Bronchial epithelial cell (primary cell): ENCODE data around the gene HSD17B13. TPM values are rescaled to one million over a fixed set of nuclear protein-coding genes. Genes with fewer than 3 reads are reported as not detected.
"Not testable (repeated sequence)": the region's sequence is repeated elsewhere in the genome, so short reads cannot be mapped to it uniquely, and the experiment has no call there.

ENCODE experiments used
- DNase-seq: peaks from one replicate; pipeline ENCODE4 v3.0.0-alpha.2; 2010; ENCODE audit warnings: low read depth
- FAIRE-seq: peaks from 2 replicates; lab custom pipeline; 2011; peaks lifted over from hg19 to GRCh38; lab: Jason Lieb, UNC
- H3K27me3 ChIP-seq: 2 replicates; pipeline ENCODE4 v1.5.1; 2011; ENCODE audit warnings: low read length; ENCODE audit not compliant: control insufficient read depth, insufficient read depth
- H3K36me3 ChIP-seq: 2 replicates; pipeline ENCODE4 v1.5.1; 2011; ENCODE audit warnings: low read length; ENCODE audit not compliant: control insufficient read depth, insufficient read depth
- H3K4me3 ChIP-seq: 2 replicates; pipeline ENCODE4 v1.5.1; 2011; ENCODE audit warnings: mild to moderate bottlenecking, low read depth, low read length, control low read depth
- total RNA-seq: library from RNA; depleted of rRNA; stranded (reverse); fragments of >200 nt; gene quantifications from 2 replicates; pipeline ENCODE4 v1.2.1, GENCODE V29; 2014
- TF ChIP-seq, protein P1 (sequence below): IDR thresholded peaks from 2 replicates; pipeline ENCODE4 v1.5.1; 2011; ENCODE audit warnings: mild to moderate bottlenecking, moderate library complexity, low read length, control low read depth, inconsistent platforms; ENCODE audit not compliant: insufficient read depth, severe bottlenecking

Gene HSD17B13
- total RNA-seq, 1 donor from 2014 or later: not detected

GRCh38 chr4:87304745-87305432, 17.8 kb downstream of the HSD17B13 start:
- no peaks in the 10 kb centered on the region for H3K36me3 ChIP-seq
- H3K4me3 ChIP-seq: peak overlapping the region; percentile 21
- DNase-seq: peak; percentile 80
- FAIRE-seq: no peak
- TF ChIP-seq, protein P1, sequence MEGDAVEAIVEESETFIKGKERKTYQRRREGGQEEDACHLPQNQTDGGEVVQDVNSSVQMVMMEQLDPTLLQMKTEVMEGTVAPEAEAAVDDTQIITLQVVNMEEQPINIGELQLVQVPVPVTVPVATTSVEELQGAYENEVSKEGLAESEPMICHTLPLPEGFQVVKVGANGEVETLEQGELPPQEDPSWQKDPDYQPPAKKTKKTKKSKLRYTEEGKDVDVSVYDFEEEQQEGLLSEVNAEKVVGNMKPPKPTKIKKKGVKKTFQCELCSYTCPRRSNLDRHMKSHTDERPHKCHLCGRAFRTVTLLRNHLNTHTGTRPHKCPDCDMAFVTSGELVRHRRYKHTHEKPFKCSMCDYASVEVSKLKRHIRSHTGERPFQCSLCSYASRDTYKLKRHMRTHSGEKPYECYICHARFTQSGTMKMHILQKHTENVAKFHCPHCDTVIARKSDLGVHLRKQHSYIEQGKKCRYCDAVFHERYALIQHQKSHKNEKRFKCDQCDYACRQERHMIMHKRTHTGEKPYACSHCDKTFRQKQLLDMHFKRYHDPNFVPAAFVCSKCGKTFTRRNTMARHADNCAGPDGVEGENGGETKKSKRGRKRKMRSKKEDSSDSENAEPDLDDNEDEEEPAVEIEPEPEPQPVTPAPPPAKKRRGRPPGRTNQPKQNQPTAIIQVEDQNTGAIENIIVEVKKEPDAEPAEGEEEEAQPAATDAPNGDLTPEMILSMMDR: no peak
- no peaks in the 10 kb centered on the region for H3K27me3 ChIP-seq

DNA sequence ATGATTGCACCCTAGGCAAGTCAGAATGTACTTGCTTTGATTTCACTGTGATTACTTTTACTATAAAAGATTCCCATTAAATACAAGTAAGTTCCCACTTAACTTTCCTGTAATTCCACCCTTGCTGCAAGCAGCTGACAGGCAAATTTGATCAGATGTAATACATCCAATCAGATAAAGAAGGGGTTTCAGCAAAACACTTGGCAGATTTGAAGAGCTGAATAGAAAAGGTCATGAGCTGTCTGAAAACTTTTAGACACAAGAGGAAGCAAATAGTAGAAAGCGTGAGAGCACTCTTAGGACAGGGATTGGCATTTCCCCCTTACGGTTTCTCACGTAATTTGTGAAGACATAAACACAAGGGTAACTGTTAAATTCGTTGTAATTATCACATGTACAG, 22.8 kb downstream of the HSD17B13 start:
- FAIRE-seq (no peak), DNase-seq (no peak)
- Histone ChIP-seq H3K36me3 (no peaks in the 10 kb centered on the region), H3K4me3 (no peak overlapping the region), H3K27me3 (no peaks in the 10 kb centered on the region)
- TF ChIP-seq, protein P1: no peak

GRCh38 chr4:87298362-87298761, 24.3 kb downstream of the HSD17B13 start:
- Histone ChIP-seq H3K4me3 (no peak overlapping the region), H3K36me3 (no peaks in the 10 kb centered on the region), H3K27me3 (no peaks in the 10 kb centered on the region)
- no peak for FAIRE-seq
- DNase-seq: no peak
- TF ChIP-seq, protein P1: no peak

GRCh38 chr4:87294911-87295310, 27.8 kb downstream of the HSD17B13 start:
- not testable (repeated sequence) for DNase-seq, H3K4me3 ChIP-seq, H3K36me3 ChIP-seq, H3K27me3 ChIP-seq, FAIRE-seq

DNA sequence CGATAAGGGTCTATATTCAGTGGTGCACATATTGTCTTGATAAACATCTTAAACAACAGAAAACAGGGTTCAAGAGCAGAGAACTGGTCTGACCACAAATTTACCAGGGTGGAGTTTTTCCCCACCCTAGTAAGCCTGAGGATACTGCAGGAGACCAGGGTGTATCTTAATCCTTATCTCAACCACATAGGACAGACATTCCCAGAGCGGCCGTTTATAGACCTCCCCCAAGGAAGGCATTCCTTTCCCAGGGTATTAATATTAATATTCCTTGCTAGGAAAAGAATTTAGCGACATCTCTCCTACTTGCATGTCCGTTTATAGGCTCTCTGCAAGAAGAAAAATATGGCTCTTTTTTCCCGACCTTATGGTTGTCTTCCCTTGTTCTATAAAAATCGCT, 28.8 kb downstream of the HSD17B13 start:
- H3K4me3 ChIP-seq, H3K27me3 ChIP-seq, H3K36me3 ChIP-seq, FAIRE-seq, DNase-seq: not testable (repeated sequence)

DNA sequence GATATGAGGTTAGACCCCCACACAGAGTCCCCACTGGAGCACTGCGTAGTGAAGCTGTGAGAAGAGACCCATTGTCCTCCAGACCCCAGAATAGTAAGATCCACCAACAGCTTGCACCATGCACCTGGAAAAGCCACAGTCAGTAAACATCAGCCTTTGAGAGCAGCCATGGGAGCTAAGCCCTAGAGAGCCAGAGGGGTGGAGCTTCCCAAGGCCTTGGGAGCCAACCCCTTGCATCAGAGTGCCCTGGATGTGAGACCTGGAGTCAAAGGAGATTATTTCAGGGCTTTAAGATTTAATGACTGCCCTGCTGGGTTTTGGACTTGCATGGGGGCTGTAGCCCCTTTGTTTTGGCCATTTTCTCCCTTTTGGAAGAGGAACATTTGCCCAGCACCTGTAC, 35.7 kb downstream of the HSD17B13 start:
- TF ChIP-seq, protein P1: no peak
- Histone ChIP-seq H3K4me3 (no peak overlapping the region), H3K36me3 (no peaks in the 10 kb centered on the region), H3K27me3 (no peaks in the 10 kb centered on the region)
- FAIRE-seq (no peak), DNase-seq (no peak)

- not testable (repeated sequence) for FAIRE-seq, H3K27me3 ChIP-seq, H3K4me3 ChIP-seq, H3K36me3 ChIP-seq, DNase-seq
Observed at GRCh38 chr4:87284268-87284667, 38.4 kb downstream of the HSD17B13 start.
